Skeletal muscle tissue (tissue), 4 donors: ENCODE measurements around the gene CCDC54. TPM values are rescaled to one million over a fixed set of nuclear protein-coding genes. Genes with fewer than 3 reads are reported as not detected.
A peak's percentile ranks its signal among the peaks of the same experiment; 100 is the strongest.

Experiments used
- H3K27ac ChIP-seq: one replicate; pipeline ENCODE4 v1.7.0; 2013; ENCODE audit warnings: mild to moderate bottlenecking, low read depth, low read length, inconsistent platforms
- H3K27me3 ChIP-seq, 3 donors: one replicate each; pipeline ENCODE4 v1.7.0; 2013; ENCODE audit warnings: low read length in 3 of 3; ENCODE audit not compliant: control insufficient read depth in 3 of 3, insufficient read depth in 3 of 3
- H3K36me3 ChIP-seq, 3 donors: one replicate each; pipeline ENCODE4 v1.7.0; 2013; ENCODE audit warnings: low read length in 3 of 3; ENCODE audit not compliant: control insufficient read depth in 3 of 3, insufficient read depth in 3 of 3
- H3K4me1 ChIP-seq, 3 donors: one replicate each; pipeline ENCODE4 v1.7.0; 2013; ENCODE audit warnings: low read length in 3 of 3, mild to moderate bottlenecking in 3 of 3; ENCODE audit not compliant: control insufficient read depth in 3 of 3, insufficient read depth in 3 of 3
- H3K4me3 ChIP-seq, 3 donors: one replicate each; pipeline ENCODE4 v1.7.0; 2013; ENCODE audit warnings: low read length in 3 of 3
- H3K9ac ChIP-seq, 3 donors: one replicate each; pipeline ENCODE4 v1.7.0; 2013; ENCODE audit warnings: low read length in 3 of 3, mild to moderate bottlenecking in 3 of 3, moderate library complexity in 2 of 3, low read depth in 1 of 3
- H3K9me3 ChIP-seq, 3 donors: one replicate each; pipeline ENCODE4 v1.7.0; 2013; ENCODE audit warnings: low read length in 3 of 3; ENCODE audit not compliant: control insufficient read depth in 3 of 3
- total RNA-seq: library from RNA; depleted of rRNA; stranded (reverse); fragments of >200 nt; gene quantifications from one replicate; pipeline ENCODE4 v1.2.3, GENCODE V29; 2014
- donor health status: Osteomylitis.

CCDC54 gene
- total RNA-seq, 1 donor from 2014 or later = not detected

DNA sequence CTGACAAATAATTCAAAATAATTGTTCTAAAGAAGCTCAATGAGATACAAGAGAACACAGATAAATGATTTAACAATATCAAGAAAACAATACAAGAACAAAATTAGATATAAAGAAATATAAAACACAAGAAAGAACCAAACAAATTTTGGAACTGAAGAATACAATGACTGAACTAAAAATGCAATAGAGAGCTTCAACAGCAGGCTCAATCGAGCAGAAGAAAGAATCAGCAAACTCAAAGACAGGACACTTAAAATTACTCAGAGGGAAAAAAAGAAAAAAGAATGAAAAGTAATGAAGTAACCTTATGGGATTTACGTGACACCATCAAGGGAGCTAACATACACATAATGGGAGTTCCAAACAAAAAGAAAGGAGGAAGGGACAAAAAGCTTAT lies 32.1 kb downstream of the CCDC54 start:
- no peak overlapping the region for H3K27ac ChIP-seq
- H3K4me3 ChIP-seq = no peak overlapping the region
- no peaks in the 10 kb centered on the region for H3K27me3 ChIP-seq
- peaks cover 0 to 5% (median 4%) of the 10 kb centered on the region in 3 donors for H3K9me3 ChIP-seq
- H3K36me3 ChIP-seq = no peaks in the 10 kb centered on the region
- no peaks in the 10 kb centered on the region for H3K4me1 ChIP-seq
- H3K9ac ChIP-seq = no peak overlapping the region

DNA sequence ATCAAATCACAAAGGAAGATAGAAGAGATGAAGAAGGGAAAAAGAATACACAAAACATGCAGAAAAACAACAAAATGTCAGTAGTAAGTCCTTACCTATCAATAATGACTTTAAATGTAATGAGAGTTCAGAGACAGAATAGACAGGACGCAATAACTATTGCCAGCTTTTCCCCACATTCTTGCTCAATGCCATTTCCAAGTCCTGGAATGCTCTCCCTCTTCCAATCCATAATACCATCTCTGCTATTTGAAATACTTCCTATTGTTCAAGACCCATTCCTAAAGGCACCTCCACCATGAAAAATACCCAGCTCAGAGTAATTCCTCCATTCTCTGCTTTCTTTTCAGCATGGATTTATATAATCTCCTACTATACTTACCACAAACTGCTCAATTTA lies 33.4 kb downstream of the CCDC54 start:
- Histone ChIP-seq H3K36me3 (no peaks in the 10 kb centered on the region), H3K9me3 (peaks cover 0 to 5% (median 4%) of the 10 kb centered on the region in 3 donors), H3K4me1 (no peaks in the 10 kb centered on the region), H3K9ac (no peak overlapping the region), H3K27me3 (no peaks in the 10 kb centered on the region), H3K4me3 (no peak overlapping the region), H3K27ac (no peak overlapping the region)

DNA sequence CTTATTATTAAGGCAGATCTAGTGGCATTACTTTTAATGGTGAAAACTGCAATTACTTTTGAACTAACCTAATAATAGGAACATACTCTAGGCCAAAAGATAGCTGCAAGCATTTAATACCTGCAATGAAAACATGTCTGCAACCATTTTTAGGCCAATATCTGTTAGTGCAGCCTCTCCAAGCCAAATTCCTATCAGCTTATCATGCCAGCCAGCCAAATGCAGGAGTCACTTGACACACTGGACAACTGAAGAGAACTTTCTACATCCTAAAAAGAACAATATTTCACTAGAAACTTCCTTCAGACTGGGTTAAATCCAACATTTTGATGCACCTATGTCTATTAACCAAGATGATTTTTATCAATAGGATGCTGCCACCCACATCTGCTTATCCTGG lies 33.8 kb downstream of the CCDC54 start:
- Histone ChIP-seq H3K36me3 (no peaks in the 10 kb centered on the region), H3K4me1 (no peaks in the 10 kb centered on the region), H3K9ac (no peak overlapping the region), H3K4me3 (no peak overlapping the region), H3K27ac (no peak overlapping the region), H3K27me3 (no peaks in the 10 kb centered on the region), H3K9me3 (peaks cover 0 to 5% (median 4%) of the 10 kb centered on the region in 3 donors)

DNA sequence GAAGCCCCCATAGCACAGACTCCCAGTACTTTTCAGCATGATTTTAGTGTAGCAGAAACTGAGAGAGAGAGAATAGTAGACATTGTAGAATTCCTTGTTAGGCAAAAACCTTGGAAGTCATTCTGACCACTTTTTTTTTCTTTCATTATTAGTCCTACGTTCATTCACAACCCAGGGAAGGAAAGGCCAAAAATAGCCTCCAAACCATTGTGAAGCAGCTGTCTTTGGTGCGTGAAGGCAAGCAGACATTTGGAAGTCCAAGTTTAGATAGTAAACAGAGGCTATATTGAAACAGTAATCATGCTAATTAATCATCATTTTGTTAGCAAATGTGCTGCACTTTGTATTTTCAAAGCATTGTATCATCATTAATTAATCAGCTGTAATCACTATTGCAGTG lies 34.5 kb downstream of the CCDC54 start:
- Histone ChIP-seq H3K9me3 (peaks cover 0 to 5% (median 4%) of the 10 kb centered on the region in 3 donors), H3K4me3 (no peak overlapping the region), H3K27me3 (no peaks in the 10 kb centered on the region), H3K9ac (no peak overlapping the region), H3K4me1 (no peaks in the 10 kb centered on the region), H3K27ac (no peak overlapping the region), H3K36me3 (no peaks in the 10 kb centered on the region)

GRCh38 chr3:107412376-107412775 lies 35.1 kb downstream of the CCDC54 start:
- Histone ChIP-seq H3K9me3 (peaks cover 0 to 5% (median 4%) of the 10 kb centered on the region in 3 donors), H3K36me3 (no peaks in the 10 kb centered on the region), H3K4me1 (no peaks in the 10 kb centered on the region), H3K27me3 (no peaks in the 10 kb centered on the region), H3K27ac (no peak overlapping the region), H3K9ac (no peak overlapping the region), H3K4me3 (no peak overlapping the region)

DNA sequence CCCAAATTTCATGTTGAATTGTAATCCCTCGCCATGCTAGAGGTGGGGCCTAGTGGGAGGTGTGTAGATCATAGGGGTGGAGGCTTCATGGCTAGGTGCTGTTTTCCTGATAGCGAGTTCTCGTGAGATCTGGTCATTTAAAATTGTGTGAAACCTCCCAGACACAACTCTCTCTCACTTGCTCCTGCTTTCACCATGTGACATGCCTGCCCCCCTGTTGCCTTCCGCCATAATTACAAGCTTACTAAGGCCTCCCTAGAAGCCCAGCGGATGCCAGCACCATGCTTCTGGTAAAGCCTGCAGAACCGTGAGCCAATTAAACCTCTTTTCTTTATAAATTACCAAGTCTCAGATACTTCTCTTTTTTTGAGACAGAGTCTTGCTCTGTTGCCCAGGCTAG lies 36.0 kb downstream of the CCDC54 start:
- H3K9me3 ChIP-seq = peaks cover 0 to 5% (median 4%) of the 10 kb centered on the region in 3 donors
- no peaks in the 10 kb centered on the region for H3K36me3 ChIP-seq
- H3K27me3 ChIP-seq = no peaks in the 10 kb centered on the region
- H3K4me1 ChIP-seq = no peaks in the 10 kb centered on the region
- H3K4me3 ChIP-seq = no peak overlapping the region
- no peak overlapping the region for H3K9ac ChIP-seq
- no peak overlapping the region for H3K27ac ChIP-seq

GRCh38 chr3:107414325-107414964 lies 37.2 kb downstream of the CCDC54 start:
- Histone ChIP-seq H3K4me1 (no peaks in the 10 kb centered on the region), H3K27me3 (no peaks in the 10 kb centered on the region), H3K27ac (no peak overlapping the region), H3K4me3 (no peak overlapping the region), H3K9me3 (no peaks in the 10 kb centered on the region), H3K9ac (no peak overlapping the region), H3K36me3 (no peaks in the 10 kb centered on the region)

GRCh38 chr3:107416138-107416537 lies 38.9 kb downstream of the CCDC54 start:
- H3K36me3 ChIP-seq = no peaks in the 10 kb centered on the region
- no peak overlapping the region for H3K4me3 ChIP-seq
- no peak overlapping the region for H3K9ac ChIP-seq
- H3K27me3 ChIP-seq = no peaks in the 10 kb centered on the region
- H3K4me1 ChIP-seq = no peaks in the 10 kb centered on the region
- no peak overlapping the region for H3K27ac ChIP-seq
- H3K9me3 ChIP-seq = no peaks in the 10 kb centered on the region

DNA sequence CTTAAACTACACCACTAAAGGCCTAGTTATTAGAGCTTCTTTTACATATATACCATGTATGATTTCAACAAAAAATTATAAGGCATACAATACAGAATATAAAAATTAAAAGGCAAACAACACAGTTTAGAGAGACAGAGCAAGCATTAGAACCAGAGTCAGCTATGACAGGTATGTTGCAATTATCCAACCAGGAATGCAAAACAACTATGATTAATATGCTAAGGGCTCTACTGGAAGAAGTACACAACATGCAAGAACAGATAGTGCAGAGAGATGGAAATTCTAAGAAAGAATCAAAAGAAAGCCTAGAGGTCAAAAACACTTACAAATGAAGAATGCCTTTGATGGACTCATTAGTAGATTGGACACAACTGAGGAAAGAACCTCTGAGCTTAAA lies 39.6 kb downstream of the CCDC54 start:
- no peaks in the 10 kb centered on the region for H3K9me3 ChIP-seq
- no peak overlapping the region for H3K9ac ChIP-seq
- H3K4me3 ChIP-seq = no peak overlapping the region
- H3K27ac ChIP-seq = no peak overlapping the region
- H3K27me3 ChIP-seq = no peaks in the 10 kb centered on the region
- no peaks in the 10 kb centered on the region for H3K4me1 ChIP-seq
- no peaks in the 10 kb centered on the region for H3K36me3 ChIP-seq

- H3K9ac ChIP-seq = peak overlapping the region in 1 of 3 donors; percentile 42
- H3K9me3 ChIP-seq = no peaks in the 10 kb centered on the region
- H3K4me3 ChIP-seq = no peak overlapping the region
- no peaks in the 10 kb centered on the region for H3K4me1 ChIP-seq
- no peaks in the 10 kb centered on the region for H3K36me3 ChIP-seq
- no peaks in the 10 kb centered on the region for H3K27me3 ChIP-seq
- H3K27ac ChIP-seq = no peak overlapping the region
These were observed 44.0 kb downstream of the CCDC54 start for GRCh38 chr3:107421170-107421792.
